ENCODE measurements around the gene ALDOC.
"Not testable (repeated sequence)": the region's sequence is repeated elsewhere in the genome, so short reads cannot be mapped to it uniquely, and the experiment has no call there.

DNA sequence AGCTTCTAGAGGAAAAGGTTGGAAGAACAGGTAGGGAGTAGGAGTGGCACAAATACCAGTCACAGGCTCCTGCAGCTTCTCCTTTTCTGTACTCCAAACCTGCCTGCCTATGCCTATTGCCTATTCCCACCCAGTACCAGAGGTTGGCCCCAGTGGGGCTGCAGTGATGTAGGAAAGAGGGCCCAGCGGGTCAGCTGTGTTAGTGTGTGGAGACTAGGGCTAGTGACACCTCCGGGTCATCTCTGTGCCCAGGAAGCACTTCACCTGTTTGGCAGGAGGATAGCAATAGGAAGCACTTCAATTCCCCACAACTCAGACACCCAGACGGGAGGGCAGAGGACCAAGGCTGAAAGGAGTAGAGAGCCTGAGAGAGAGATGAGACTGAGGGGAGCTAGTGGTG is 679 bp downstream of the ALDOC start:
- TF ChIP-seq EZH2phosphoT487 (IDR thresholded peaks at IDR 0.05; ENCODE audit: borderline replicate concordance, low read depth, low read length): not testable (repeated sequence)
- TF ChIP-seq, protein P1, sequence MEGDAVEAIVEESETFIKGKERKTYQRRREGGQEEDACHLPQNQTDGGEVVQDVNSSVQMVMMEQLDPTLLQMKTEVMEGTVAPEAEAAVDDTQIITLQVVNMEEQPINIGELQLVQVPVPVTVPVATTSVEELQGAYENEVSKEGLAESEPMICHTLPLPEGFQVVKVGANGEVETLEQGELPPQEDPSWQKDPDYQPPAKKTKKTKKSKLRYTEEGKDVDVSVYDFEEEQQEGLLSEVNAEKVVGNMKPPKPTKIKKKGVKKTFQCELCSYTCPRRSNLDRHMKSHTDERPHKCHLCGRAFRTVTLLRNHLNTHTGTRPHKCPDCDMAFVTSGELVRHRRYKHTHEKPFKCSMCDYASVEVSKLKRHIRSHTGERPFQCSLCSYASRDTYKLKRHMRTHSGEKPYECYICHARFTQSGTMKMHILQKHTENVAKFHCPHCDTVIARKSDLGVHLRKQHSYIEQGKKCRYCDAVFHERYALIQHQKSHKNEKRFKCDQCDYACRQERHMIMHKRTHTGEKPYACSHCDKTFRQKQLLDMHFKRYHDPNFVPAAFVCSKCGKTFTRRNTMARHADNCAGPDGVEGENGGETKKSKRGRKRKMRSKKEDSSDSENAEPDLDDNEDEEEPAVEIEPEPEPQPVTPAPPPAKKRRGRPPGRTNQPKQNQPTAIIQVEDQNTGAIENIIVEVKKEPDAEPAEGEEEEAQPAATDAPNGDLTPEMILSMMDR (conservative IDR thresholded peaks at IDR 0.05; ENCODE audit: low read length): not testable (repeated sequence)

Data from OCI-LY7 (cell line).